ENCODE data around the gene SSBP2.

- TF ChIP-seq EZH2 (IDR thresholded peaks at IDR 0.05; ENCODE audit: borderline replicate concordance, low read depth, low read length, severe bottlenecking) (no peak), CTCF (IDR thresholded peaks at IDR 0.05; ENCODE audit: borderline replicate concordance, extremely low read depth, low read length, poor library complexity, severe bottlenecking) (no peak)
These were observed 38.1 kb upstream of the SSBP2 start for GRCh38 chr5:81789033-81789432.
